ENCODE measurements around the gene AGPS. TPM values are rescaled to one million over a fixed set of nuclear protein-coding genes. Genes with fewer than 3 reads are reported as not detected.
A peak's percentile ranks its signal among the peaks of the same experiment; 100 is the strongest.

Gene AGPS
- polyA plus RNA-seq, 2 of the 4 experiments (the other 2 are of a cell fraction): 49.8 to 62.1 TPM

GRCh38 chr2:177551989-177552421, 159.4 kb downstream of the AGPS start:
- DNase-seq (ENCODE audit: low read depth in 1 of 2, low spot score in 1 of 2) (peak in 1 of 2 experiments; percentile 25), ATAC-seq (no peak; a peak in 2 of 6 replicates), FAIRE-seq (no peak)
- peak overlapping the region; percentile 62 for H3K4me2 ChIP-seq
- WGBS (ENCODE audit: missing lambda C conversion rate): 63% methylated on average over 12 of the region's 13 CpGs
- H3K4me1 ChIP-seq: peaks cover 8% of the 10 kb centered on the region; the same call in 1 of the 3 replicates
- no peaks in the 10 kb centered on the region for H3K9me3 ChIP-seq
- TF ChIP-seq GATA3 (IDR thresholded peaks at IDR 0.05; ENCODE audit: borderline replicate concordance) (no peak), PBX3 (IDR thresholded peaks at IDR 0.05) (no peak), SMC3 (IDR thresholded peaks at IDR 0.05) (no peak), NFE2L2 (conservative IDR thresholded peaks at IDR 0.05; ENCODE audit: low read length) (no peak), HEYL (CRISPR knock-in tag; IDR thresholded peaks at IDR 0.05) (no peak), JUN (IDR thresholded peaks at IDR 0.05) (no peak; a peak in 1 of 5 replicates)
- CTCF ChIA-PET: interaction anchor here (1.4 kb wide), 1 partner anchor 217 kb away, joined by 3 read pairs; no protein-coding TSS in a partner anchor
- peak overlapping the region; percentile 96 to 99 for H3K27ac ChIP-seq
- H3K4me3 ChIP-seq: peak overlapping the region; percentile 62
- POLR2A ChIA-PET: no interaction called here

GRCh38 chr2:177552422-177553175, 160.0 kb downstream of the AGPS start:
- ATAC-seq (peak; percentile 93 to 97), FAIRE-seq (no peak), DNase-seq (ENCODE audit: low read depth in 1 of 2, low spot score in 1 of 2) (peak; percentile 89 to 90)
- ChIA-PET POLR2A (no interaction called here), CTCF (interaction anchor here (1.4 kb wide), 1 partner anchor 217 kb away, joined by 3 read pairs; no protein-coding TSS in a partner anchor)
- Histone ChIP-seq H3K9me3 (no peaks in the 10 kb centered on the region), H3K4me1 (peaks cover 8% of the 10 kb centered on the region; the same call in 1 of the 3 replicates), H3K4me3 (peak overlapping the region; percentile 62), H3K4me2 (peak overlapping the region; percentile 62), H3K27ac (peak overlapping the region; percentile 96 to 99)
- WGBS (ENCODE audit: missing lambda C conversion rate): 1% methylated on average over 33 of the region's 64 CpGs
- TF ChIP-seq HOXB13 (CRISPR knock-in tag; IDR thresholded peaks at IDR 0.05; ENCODE audit: low read depth): no peak
- TF ChIP-seq PBX3 (IDR thresholded peaks at IDR 0.05): no peak
- no peak; the same call in 1 of the 2 replicates for TF ChIP-seq TP53 (CRISPR knock-in tag; IDR thresholded peaks at IDR 0.05)
- peak; percentile 54 for TF ChIP-seq POLR2A (IDR thresholded peaks at IDR 0.05; ENCODE audit: low read length)
- no peak for TF ChIP-seq ATOH8 (CRISPR knock-in tag; IDR thresholded peaks at IDR 0.05; ENCODE audit: low read depth)
- TF ChIP-seq ZNF302 (CRISPR knock-in tag; IDR thresholded peaks at IDR 0.05): no peak
- no peak for TF ChIP-seq FOSB (CRISPR knock-in tag; IDR thresholded peaks at IDR 0.05)
- TF ChIP-seq KDM5A (IDR thresholded peaks at IDR 0.05): no peak
- TF ChIP-seq FOXS1 (CRISPR knock-in tag; IDR thresholded peaks at IDR 0.05): no peak
- TF ChIP-seq FOSL2 (IDR thresholded peaks at IDR 0.05): no peak
- no peak for TF ChIP-seq FOSL2 (CRISPR knock-in tag; IDR thresholded peaks at IDR 0.05)
- no peak for TF ChIP-seq REST (IDR thresholded peaks at IDR 0.05)
- TF ChIP-seq EP300 (IDR thresholded peaks at IDR 0.05): no peak
- TF ChIP-seq NFE2L2 (conservative IDR thresholded peaks at IDR 0.05; ENCODE audit: low read length): no peak
- no peak for TF ChIP-seq HDAC2 (IDR thresholded peaks at IDR 0.05)
- TF ChIP-seq E2F6 (IDR thresholded peaks at IDR 0.05; ENCODE audit: borderline replicate concordance, low read depth): no peak
- TF ChIP-seq USF2 (IDR thresholded peaks at IDR 0.05): no peak
- TF ChIP-seq ZSCAN20 (CRISPR knock-in tag; IDR thresholded peaks at IDR 0.05): no peak
- TF ChIP-seq MAX (IDR thresholded peaks at IDR 0.05): peak; percentile 49; the same call in 1 of the 2 replicates
- no peak for TF ChIP-seq RCOR1 (IDR thresholded peaks at IDR 0.05; ENCODE audit: low read depth, low read length)
- no peak for TF ChIP-seq GATA3 (IDR thresholded peaks at IDR 0.05; ENCODE audit: borderline replicate concordance)
- TF ChIP-seq CHD2 (IDR thresholded peaks at IDR 0.05; ENCODE audit: low read length, partially characterized antibody): no peak
- TF ChIP-seq ZFP36 (IDR thresholded peaks at IDR 0.05; ENCODE audit: borderline replicate concordance, partially characterized antibody): no peak
- TF ChIP-seq SREBF2 (IDR thresholded peaks at IDR 0.05): no peak
- TF ChIP-seq NPAS2 (CRISPR knock-in tag; IDR thresholded peaks at IDR 0.05; ENCODE audit: borderline replicate concordance): no peak
- TF ChIP-seq RARB (CRISPR knock-in tag; IDR thresholded peaks at IDR 0.05): no peak
